ENCODE results near the gene NBEAL1.

- TF ChIP-seq POLR2AphosphoS5 (IDR thresholded peaks at IDR 0.05) (no peak), POLR2A (IDR thresholded peaks at IDR 0.05) (no peak)
- TF ChIP-seq, protein P1, sequence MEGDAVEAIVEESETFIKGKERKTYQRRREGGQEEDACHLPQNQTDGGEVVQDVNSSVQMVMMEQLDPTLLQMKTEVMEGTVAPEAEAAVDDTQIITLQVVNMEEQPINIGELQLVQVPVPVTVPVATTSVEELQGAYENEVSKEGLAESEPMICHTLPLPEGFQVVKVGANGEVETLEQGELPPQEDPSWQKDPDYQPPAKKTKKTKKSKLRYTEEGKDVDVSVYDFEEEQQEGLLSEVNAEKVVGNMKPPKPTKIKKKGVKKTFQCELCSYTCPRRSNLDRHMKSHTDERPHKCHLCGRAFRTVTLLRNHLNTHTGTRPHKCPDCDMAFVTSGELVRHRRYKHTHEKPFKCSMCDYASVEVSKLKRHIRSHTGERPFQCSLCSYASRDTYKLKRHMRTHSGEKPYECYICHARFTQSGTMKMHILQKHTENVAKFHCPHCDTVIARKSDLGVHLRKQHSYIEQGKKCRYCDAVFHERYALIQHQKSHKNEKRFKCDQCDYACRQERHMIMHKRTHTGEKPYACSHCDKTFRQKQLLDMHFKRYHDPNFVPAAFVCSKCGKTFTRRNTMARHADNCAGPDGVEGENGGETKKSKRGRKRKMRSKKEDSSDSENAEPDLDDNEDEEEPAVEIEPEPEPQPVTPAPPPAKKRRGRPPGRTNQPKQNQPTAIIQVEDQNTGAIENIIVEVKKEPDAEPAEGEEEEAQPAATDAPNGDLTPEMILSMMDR (IDR thresholded peaks at IDR 0.05), result no peak
Measured at GRCh38 chr2:202989749-202990148, 24.9 kb upstream of the NBEAL1 start.
